SK-N-SH (cell line): ENCODE measurements around the gene ARRDC3.

ENCODE experiments used
- CTCF ChIP-seq: fragments of 200-600 bp; sonication (generic); IDR thresholded peaks from 2 replicates; pipeline ENCODE4 v1.6.1; 2017; ENCODE audit warnings: antibody characterized with exemption, mild to moderate bottlenecking, moderate library complexity
- EP300 ChIP-seq, 2 experiments: IDR thresholded peaks; 2 replicates each; pipeline versions ENCODE4 v1.4.0 to v1.6.1; 2012; ENCODE audit warnings: borderline replicate concordance in 1 of 2, low read depth in 1 of 2, low read length in 1 of 2
- EZH2phosphoT487 ChIP-seq: fragments of 200-600 bp; sonication (generic); IDR thresholded peaks from 2 replicates; pipeline ENCODE4 v1.6.1; 2017; ENCODE audit warnings: low read depth, mixed run types, mild to moderate bottlenecking, antibody characterized with exemption, moderate library complexity, borderline replicate concordance
- MEF2A ChIP-seq: IDR thresholded peaks from 2 replicates; pipeline ENCODE4 v1.4.0; 2012; ENCODE audit warnings: low read depth, borderline replicate concordance
- REST ChIP-seq: IDR thresholded peaks from 2 replicates; pipeline ENCODE4 v1.6.1; 2012; ENCODE audit warnings: mild to moderate bottlenecking, low read depth, low read length, moderate library complexity
- TAF1 ChIP-seq: IDR thresholded peaks from 2 replicates; pipeline ENCODE4 v1.6.1; 2012; ENCODE audit warnings: low read depth, mild to moderate bottlenecking, low read length, moderate library complexity, borderline replicate concordance

GRCh38 chr5:91332267-91333045 is 50.7 kb downstream of the ARRDC3 start:
- TF ChIP-seq TAF1 (no peak), EP300 (IDR thresholded peaks at IDR 0.05; ENCODE audit: borderline replicate concordance in 1 of 2, low read depth in 1 of 2, low read length in 1 of 2) (0 out of 4 replicates have a peak, but pooled peaks of 1 of the 2 experiments have one; percentile 59), EZH2phosphoT487 (no peak), CTCF (no peak), REST (no peak), MEF2A (no peak)
